ENCODE data around the gene NANOGP8.

- TF ChIP-seq POLR2A (IDR thresholded peaks at IDR 0.05) = no peak
- TF ChIP-seq CTCF (IDR thresholded peaks at IDR 0.05) = no peak
- TF ChIP-seq EP300 (IDR thresholded peaks at IDR 0.05) = no peak
Observed at GRCh38 chr15:35054380-35054779, 30.7 kb downstream of the NANOGP8 start.
